Epithelial cell of proximal tubule (primary cell): ENCODE data around the gene NSD1. TPM values are rescaled to one million over a fixed set of nuclear protein-coding genes. Genes with fewer than 3 reads are reported as not detected.
"Not testable (repeated sequence)": the region's sequence is repeated elsewhere in the genome, so short reads cannot be mapped to it uniquely, and the experiment has no call there.

ENCODE experiments used
- DNase-seq: peaks from one replicate; pipeline ENCODE4 v3.0.0-alpha.2; 2011; ENCODE audit warnings: low read depth
- H3K4me3 ChIP-seq: 2 replicates; pipeline ENCODE4 v1.5.1; 2011; ENCODE audit warnings: low read depth, mild to moderate bottlenecking, low read length
- total RNA-seq: library from RNA; depleted of rRNA; stranded (reverse); fragments of >200 nt; gene quantifications from 2 replicates; pipeline ENCODE4 v1.2.3, GENCODE V29; 2015
- TF ChIP-seq, protein P1 (sequence below): conservative IDR thresholded peaks from 2 replicates; pipeline ENCODE4 v1.5.1; 2012; ENCODE audit warnings: low read depth, mild to moderate bottlenecking, low read length

The NSD1 gene
- total RNA-seq, 1 donor from 2014 or later: 30.6 TPM

DNA sequence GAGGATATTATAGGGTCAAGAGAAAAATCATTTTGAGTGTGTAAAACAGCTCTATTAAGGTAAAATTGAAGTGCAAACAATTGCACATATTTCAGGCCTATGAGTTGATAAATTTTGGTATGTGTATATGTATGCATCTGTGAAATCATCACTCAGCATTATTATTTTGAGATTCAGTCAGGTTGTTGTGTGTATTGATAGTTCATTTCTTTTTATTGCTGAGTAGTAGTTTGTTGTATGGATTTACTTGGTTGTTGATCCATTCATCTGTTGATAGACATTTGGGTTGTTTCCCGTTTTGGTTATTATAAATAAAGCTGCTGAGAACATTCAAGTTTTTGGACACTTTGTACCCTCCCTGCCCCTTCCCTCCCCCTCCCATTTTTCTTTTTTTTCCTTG is 119.7 kb downstream of the NSD1 start:
- H3K4me3 ChIP-seq: no peak overlapping the region
- DNase-seq: no peak
- TF ChIP-seq, protein P1, sequence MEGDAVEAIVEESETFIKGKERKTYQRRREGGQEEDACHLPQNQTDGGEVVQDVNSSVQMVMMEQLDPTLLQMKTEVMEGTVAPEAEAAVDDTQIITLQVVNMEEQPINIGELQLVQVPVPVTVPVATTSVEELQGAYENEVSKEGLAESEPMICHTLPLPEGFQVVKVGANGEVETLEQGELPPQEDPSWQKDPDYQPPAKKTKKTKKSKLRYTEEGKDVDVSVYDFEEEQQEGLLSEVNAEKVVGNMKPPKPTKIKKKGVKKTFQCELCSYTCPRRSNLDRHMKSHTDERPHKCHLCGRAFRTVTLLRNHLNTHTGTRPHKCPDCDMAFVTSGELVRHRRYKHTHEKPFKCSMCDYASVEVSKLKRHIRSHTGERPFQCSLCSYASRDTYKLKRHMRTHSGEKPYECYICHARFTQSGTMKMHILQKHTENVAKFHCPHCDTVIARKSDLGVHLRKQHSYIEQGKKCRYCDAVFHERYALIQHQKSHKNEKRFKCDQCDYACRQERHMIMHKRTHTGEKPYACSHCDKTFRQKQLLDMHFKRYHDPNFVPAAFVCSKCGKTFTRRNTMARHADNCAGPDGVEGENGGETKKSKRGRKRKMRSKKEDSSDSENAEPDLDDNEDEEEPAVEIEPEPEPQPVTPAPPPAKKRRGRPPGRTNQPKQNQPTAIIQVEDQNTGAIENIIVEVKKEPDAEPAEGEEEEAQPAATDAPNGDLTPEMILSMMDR: no peak

DNA sequence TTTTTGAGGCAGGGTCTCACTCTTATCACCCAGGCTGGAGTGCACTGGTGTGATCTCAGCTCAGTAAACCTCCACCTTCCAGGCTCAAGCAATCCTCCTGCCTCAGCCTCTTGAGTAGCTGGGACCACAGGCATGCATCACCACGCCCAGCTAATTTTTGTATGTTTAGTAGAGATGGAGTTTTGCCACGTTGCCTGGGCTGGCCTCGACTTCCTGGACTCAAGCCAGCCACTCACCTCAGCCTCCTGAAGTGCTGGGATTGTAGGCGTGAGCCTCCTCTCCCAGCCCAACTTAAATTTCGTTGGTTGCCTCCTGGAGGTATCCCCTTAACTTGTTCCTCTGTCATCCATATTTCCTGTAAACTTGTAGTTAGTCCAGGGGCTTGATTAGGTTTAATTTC is 122.7 kb downstream of the NSD1 start:
- no peak for DNase-seq
- TF ChIP-seq, protein P1: no peak
- no peak overlapping the region for H3K4me3 ChIP-seq

DNA sequence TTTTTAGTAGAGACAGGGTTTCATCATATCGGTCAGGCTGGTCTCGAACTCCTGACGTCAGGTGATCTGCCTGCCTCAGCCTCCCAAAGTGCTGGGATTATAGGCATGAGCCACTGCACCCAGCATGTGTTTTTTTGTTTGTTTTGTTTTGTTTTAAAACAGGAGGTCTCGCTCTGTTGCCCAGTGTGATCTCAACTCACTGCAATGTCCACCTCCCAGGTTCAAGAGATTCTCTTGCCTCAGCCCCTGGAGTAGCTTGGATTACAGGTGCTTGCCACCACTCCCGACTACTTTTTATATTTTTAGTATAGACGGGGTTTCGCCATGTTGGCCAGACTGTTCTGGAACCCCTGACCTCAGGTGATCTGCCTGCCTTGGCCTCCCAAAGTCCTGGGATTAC is 125.1 kb downstream of the NSD1 start:
- H3K4me3 ChIP-seq: not testable (repeated sequence)
- peak; percentile 20 for DNase-seq

DNA sequence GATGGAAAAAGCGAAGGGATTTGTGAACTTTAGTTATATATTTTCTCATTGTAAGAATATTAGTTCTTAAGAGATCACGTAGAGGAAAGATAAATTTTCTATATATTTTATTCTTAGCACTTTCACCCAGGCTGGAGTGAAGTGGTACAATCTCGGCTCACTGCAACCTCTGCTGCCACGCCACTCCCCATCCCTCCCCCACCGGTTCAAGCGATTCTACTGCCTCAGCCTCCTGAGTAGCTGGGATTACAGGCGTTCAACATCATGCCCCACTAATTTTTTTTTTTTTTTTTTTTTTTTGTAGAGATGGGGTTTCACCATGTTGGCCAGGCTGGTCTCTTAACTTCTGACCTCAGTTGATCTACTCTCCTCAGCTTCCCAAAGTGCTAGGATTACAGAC is 127.4 kb downstream of the NSD1 start:
- no peak for DNase-seq
- TF ChIP-seq, protein P1: no peak

DNA sequence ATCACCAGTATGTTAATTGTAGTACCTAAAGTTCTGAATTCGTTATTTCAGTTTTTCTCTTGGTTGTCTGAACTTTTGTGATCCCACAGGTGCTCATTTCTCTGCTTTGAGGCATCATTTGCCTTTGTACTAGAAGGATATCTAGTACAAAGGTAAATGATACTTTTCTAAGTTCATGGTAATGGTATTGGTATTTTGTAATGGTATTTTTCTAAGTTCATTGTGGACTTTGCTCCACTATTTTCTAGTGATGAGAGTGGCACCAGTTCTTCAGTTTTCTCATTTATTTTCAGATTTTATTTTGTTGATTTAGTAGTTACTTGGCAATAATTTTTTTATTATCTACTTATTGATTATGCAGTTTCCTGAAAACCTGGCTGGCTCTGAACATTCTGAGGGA is 127.9 kb downstream of the NSD1 start:
- no peak overlapping the region for H3K4me3 ChIP-seq
- TF ChIP-seq, protein P1: no peak
- DNase-seq: no peak

More for the DNA sequence above, 127.4 kb downstream of the NSD1 start:
- H3K4me3 ChIP-seq: no peak overlapping the region

DNA sequence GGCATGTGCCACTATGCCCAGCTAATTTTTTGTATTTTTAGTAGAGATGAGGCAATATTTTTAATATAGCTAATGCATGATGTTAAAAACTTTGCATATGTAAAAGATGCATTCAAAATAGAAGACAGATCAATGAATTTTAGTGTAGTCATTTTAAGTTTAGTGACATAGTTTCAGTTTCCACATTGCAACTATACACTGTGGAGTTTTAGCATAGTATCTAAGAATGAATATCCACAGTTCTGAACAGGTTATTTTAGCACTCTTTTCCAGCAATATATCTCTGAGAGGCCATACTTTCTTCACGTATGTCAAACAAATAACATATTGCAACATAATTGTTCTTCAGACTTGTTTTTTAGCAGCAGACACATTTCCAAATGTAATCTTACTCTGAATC is 130.6 kb downstream of the NSD1 start:
- DNase-seq: no peak
- TF ChIP-seq, protein P1: no peak
- no peak overlapping the region for H3K4me3 ChIP-seq

DNA sequence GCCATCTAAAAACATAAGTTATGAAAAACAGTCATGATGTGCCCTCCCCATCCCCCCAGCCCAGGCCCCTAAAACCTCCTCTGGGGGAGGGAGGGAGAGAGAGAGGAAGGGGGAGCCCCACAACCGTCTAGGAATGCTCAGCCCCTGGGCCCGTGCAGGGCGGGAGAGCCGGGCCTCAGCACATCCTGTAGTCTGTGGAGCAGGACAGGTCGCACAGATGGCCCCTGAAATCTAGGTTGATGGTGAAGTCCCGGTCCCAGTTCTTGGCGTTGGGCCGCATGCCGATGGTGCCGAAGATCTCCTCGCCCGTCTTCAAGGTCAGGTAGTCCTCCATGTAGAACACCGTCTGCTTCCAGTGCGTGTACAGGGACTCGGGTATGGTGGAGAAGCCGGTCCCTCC is 131.8 kb downstream of the NSD1 start:
- TF ChIP-seq, protein P1: no peak
- no peak overlapping the region for H3K4me3 ChIP-seq
- no peak for DNase-seq

DNA sequence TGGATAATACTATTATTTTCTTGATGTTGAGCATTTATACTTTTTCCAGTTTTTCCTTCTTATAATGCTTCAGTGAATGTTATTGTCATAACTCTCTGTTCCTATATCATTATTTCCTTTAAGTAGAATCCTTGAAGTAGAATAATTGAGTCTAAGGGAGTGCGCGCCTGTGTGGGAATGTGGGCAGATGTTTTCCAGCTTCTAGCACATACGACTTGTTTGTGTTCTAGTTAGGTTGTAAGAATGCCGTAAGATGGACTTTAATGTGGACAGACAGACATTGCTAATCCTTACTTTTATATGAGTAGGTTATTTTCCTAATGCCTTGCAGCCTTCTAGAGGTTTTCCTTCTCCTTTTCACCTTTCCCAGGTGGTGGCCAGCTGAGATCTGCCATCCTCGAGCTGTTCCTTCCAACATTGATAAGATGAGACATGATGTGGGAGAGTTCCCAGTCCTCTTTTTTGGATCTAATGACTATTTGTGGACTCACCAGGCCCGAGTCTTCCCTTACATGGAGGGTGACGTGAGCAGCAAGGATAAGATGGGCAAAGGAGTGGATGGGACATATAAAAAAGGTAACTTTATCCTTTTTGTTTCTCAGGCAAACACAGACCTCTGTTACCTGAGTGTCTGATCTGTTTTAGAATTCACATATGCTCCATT is 135.8 kb downstream of the NSD1 start:
- TF ChIP-seq, protein P1: no peak
- no peak overlapping the region for H3K4me3 ChIP-seq
- no peak for DNase-seq
